Lung microvascular endothelial cell (primary cell): ENCODE results near the gene FAM131A. TPM values are rescaled to one million over a fixed set of nuclear protein-coding genes. Genes with fewer than 3 reads are reported as not detected.

Experiments used
- DNase-seq, 2 donors: peaks; one replicate each; pipeline versions ENCODE4 v3.0.0 to v3.0.0-alpha.2; 2010; ENCODE audit warnings: low read depth in 2 of 2
- total RNA-seq: library from RNA; depleted of rRNA; stranded (reverse); fragments of >200 nt; gene quantifications from 2 replicates; pipeline ENCODE4 v1.2.1, GENCODE V29; 2014

Gene FAM131A
- total RNA-seq, 1 donor from 2014 or later = 39.9 TPM

GRCh38 chr3:184355261-184356040, 18.1 kb downstream of the FAM131A start:
- DNase-seq = no peak

- no peak for DNase-seq
Measured at GRCh38 chr3:184357248-184358123, 20.1 kb downstream of the FAM131A start.

GRCh38 chr3:184358124-184358767, 20.8 kb downstream of the FAM131A start:
- DNase-seq = no peak

- DNase-seq = no peak
Measured at GRCh38 chr3:184358921-184359350, 21.5 kb downstream of the FAM131A start.

GRCh38 chr3:184359610-184360009, 22.2 kb downstream of the FAM131A start:
- no peak for DNase-seq

GRCh38 chr3:184360070-184360928, 22.9 kb downstream of the FAM131A start:
- no peak for DNase-seq

- DNase-seq = no peak
Measured at GRCh38 chr3:184360929-184361531, 23.6 kb downstream of the FAM131A start.

- peak; percentile 48 to 70 for DNase-seq
Measured at GRCh38 chr3:184361532-184361931, 24.1 kb downstream of the FAM131A start, which contains the start of the genes CLCN2 and POLR2H. CLCN2 (minus strand) TSS chr3:184361605; CDS start chr3:184361479, 126 bp downstream. POLR2H (plus strand) TSS chr3:184361710; CDS start chr3:184363493, 1,783 bp downstream.

GRCh38 chr3:184361932-184362667, 24.7 kb downstream of the FAM131A start:
- DNase-seq = no peak

GRCh38 chr3:184362668-184363546, 25.5 kb downstream of the FAM131A start:
- DNase-seq = peak; percentile 96 to 98

- DNase-seq = peak in 1 of 2 donors; percentile 21
Measured at GRCh38 chr3:184366619-184367289, 29.4 kb downstream of the FAM131A start.

GRCh38 chr3:184368116-184368515, 30.7 kb downstream of the FAM131A start:
- DNase-seq = no peak

GRCh38 chr3:184368586-184369183, 31.3 kb downstream of the FAM131A start:
- DNase-seq = peak; percentile 39 to 80

GRCh38 chr3:184371570-184372018, 34.2 kb downstream of the FAM131A start:
- DNase-seq = peak; percentile 85 to 93

GRCh38 chr3:184372296-184372821, 35.0 kb downstream of the FAM131A start:
- DNase-seq = no peak

GRCh38 chr3:184372911-184373310, 35.5 kb downstream of the FAM131A start:
- no peak for DNase-seq

- DNase-seq = peak in 1 of 2 donors; percentile 25
Measured at GRCh38 chr3:184373422-184373821, 36.0 kb downstream of the FAM131A start.
